Vagina (tissue), 2 donors: Measurements from ENCODE around the gene EDC3. TPM values are rescaled to one million over a fixed set of nuclear protein-coding genes. Genes with fewer than 3 reads are reported as not detected.
"Not testable (repeated sequence)": the region's sequence is repeated elsewhere in the genome, so short reads cannot be mapped to it uniquely, and the experiment has no call there.

ENCODE experiments used
- DNase-seq, 2 donors: peaks; one replicate each; pipeline ENCODE4 v3.0.0-alpha.2; 2017; ENCODE audit errors: extremely low spot score in 2 of 2
- H3K27ac ChIP-seq: fragments of 200-600 bp; sonication (generic); one replicate; pipeline ENCODE4 v1.5.1; 2019
- H3K27me3 ChIP-seq: fragments of 200-600 bp; sonication (generic); one replicate; pipeline ENCODE4 v1.5.1; 2019
- H3K36me3 ChIP-seq, 2 donors: fragments of 200-600 bp; sonication (generic); one replicate each; pipeline ENCODE4 v1.5.1; 2017 to 2019
- H3K4me1 ChIP-seq: fragments of 200-600 bp; sonication (generic); one replicate; pipeline ENCODE4 v1.5.1; 2019
- H3K4me3 ChIP-seq, 2 donors: fragments of 200-600 bp; sonication (generic); 1 replicate in 1 of 2; 2 replicates in 1 of 2; pipeline ENCODE4 v1.5.1; 2016 to 2019
- H3K9me3 ChIP-seq: fragments of 200-600 bp; sonication (generic); one replicate; pipeline ENCODE4 v1.5.1; 2019
- CTCF ChIP-seq, 3 experiments: fragments of 450-650 bp in 2 of 3; fragments of 200-600 bp in 1 of 3; sonication (generic) in 1 of 3; IDR thresholded peaks; one replicate each; pipeline ENCODE4 v1.5.1; 2017 to 2019; ENCODE audit warnings: antibody characterized with exemption in 3 of 3, mild to moderate bottlenecking in 2 of 3, moderate library complexity in 2 of 3
- POLR2A ChIP-seq, 2 donors: fragments of 450-650 bp; IDR thresholded peaks; one replicate each; pipeline ENCODE4 v1.6.1; 2017; ENCODE audit warnings: antibody characterized with exemption in 2 of 2, mild to moderate bottlenecking in 2 of 2, moderate library complexity in 2 of 2
- POLR2AphosphoS5 ChIP-seq, 2 donors: sonication (generic); formaldehyde crosslinking; IDR thresholded peaks; one replicate each; pipeline ENCODE4 v1.9.0; 2017; ENCODE audit warnings: antibody characterized with exemption in 2 of 2, mild to moderate bottlenecking in 2 of 2, low read depth in 1 of 2; ENCODE audit not compliant: insufficient read depth in 1 of 2
- intact Hi-C: fragments of 100-400 bp; cut with DNase I; formaldehyde crosslinking; loops from one replicate; pipeline ENCODE4 v1.15.1; 2023
- total RNA-seq: library from RNA; depleted of rRNA; stranded (reverse); fragments of >200 nt; gene quantifications from one replicate; pipeline ENCODE4 v1.2.3, GENCODE V29; 2016

Gene EDC3
- total RNA-seq, 1 donor from 2014 or later = 23.8 TPM

DNA sequence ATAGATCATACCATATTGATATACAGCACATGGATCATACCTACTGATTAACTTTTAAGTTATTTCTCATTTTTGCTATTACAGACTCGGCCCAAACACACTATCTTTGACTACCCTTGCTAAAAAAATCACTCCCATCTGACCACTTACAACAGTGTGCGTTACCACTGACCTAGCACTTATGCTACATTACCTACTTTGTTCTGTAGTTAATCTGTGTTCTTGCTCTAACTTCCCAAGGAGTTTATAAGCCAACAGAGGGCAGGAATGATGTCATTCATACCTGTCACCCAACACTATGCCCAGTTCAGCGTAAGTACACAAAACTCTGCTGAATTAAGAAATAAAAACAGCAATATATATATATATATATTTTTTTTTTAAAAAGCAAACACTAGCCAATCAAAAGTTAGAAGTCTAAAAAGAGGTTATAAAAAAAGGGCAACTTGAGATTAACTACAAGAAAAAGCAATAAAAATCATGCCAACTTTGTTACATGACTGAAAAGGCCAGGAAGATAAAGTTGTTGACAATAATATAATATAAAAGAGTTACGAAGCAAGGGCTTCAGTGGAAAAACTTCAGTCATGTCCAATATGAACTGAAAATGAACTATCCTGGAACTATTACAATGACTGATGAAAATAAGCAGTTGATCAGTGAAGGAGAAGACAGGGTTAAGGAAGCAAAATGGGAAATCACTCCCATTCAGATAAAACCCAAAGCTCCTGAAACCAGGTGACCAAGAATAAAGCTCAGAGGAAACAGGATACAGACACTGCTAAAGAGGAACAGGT lies 33.6 kb downstream of the EDC3 start:
- TF ChIP-seq CTCF (IDR thresholded peaks at IDR 0.05) = no peak
- Histone ChIP-seq H3K9me3 (no peaks in the 10 kb centered on the region), H3K4me1 (peaks cover 7% of the 10 kb centered on the region), H3K4me3 (no peak overlapping the region), H3K36me3 (no peaks in the 10 kb centered on the region), H3K27me3 (no peaks in the 10 kb centered on the region), H3K27ac (no peak overlapping the region)
- no peak for DNase-seq
- intact Hi-C loops = no loop called here

DNA sequence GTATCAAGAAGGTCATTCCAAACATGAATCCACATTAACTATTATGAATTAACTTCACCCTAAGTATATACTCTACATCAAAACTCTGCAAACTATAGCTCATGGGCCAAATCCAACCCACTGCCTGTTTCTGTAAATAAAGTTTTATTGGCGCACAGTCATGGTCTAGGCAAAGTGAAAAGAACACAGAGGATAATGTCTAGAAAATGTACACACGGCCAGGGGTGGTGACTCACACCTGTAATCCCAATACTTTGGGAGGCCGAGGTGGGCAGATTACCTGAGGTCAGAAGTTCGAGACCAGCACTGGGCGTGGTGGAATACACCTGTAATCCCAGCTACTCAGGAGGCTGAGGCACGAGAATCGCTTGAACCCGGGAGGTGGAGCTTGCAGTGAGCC lies 34.5 kb downstream of the EDC3 start:
- H3K4me3 ChIP-seq, DNase-seq, H3K36me3 ChIP-seq, intact Hi-C loops, H3K4me1 ChIP-seq, H3K27ac ChIP-seq, H3K27me3 ChIP-seq, H3K9me3 ChIP-seq: not testable (repeated sequence)

GRCh38 chr15:74657846-74658245 lies 38.0 kb downstream of the EDC3 start:
- H3K9me3 ChIP-seq = no peaks in the 10 kb centered on the region
- H3K4me3 ChIP-seq = no peak overlapping the region
- no peaks in the 10 kb centered on the region for H3K36me3 ChIP-seq
- H3K27me3 ChIP-seq = no peaks in the 10 kb centered on the region
- no peak for TF ChIP-seq CTCF (IDR thresholded peaks at IDR 0.05)
- no peak for TF ChIP-seq POLR2AphosphoS5 (IDR thresholded peaks at IDR 0.05; ENCODE audit: insufficient read depth in 1 of 2, low read depth in 1 of 2)
- no peak for TF ChIP-seq POLR2A (IDR thresholded peaks at IDR 0.05)
- DNase-seq = no peak
- intact Hi-C loops = no loop called here
- peaks cover 17% of the 10 kb centered on the region for H3K4me1 ChIP-seq
- no peak overlapping the region for H3K27ac ChIP-seq

- Histone ChIP-seq H3K4me1 (peaks cover 20% of the 10 kb centered on the region), H3K27ac (no peak overlapping the region), H3K27me3 (no peaks in the 10 kb centered on the region), H3K9me3 (no peaks in the 10 kb centered on the region), H3K36me3 (no peaks in the 10 kb centered on the region), H3K4me3 (no peak overlapping the region)
- TF ChIP-seq POLR2AphosphoS5 (IDR thresholded peaks at IDR 0.05; ENCODE audit: insufficient read depth in 1 of 2, low read depth in 1 of 2) = no peak
- no peak for DNase-seq
- intact Hi-C loops = no loop called here
Observed at GRCh38 chr15:74656935-74657535, 38.8 kb downstream of the EDC3 start.

- no peak for DNase-seq
- Histone ChIP-seq H3K4me3 (no peak overlapping the region), H3K27me3 (no peaks in the 10 kb centered on the region), H3K36me3 (no peaks in the 10 kb centered on the region), H3K27ac (no peak overlapping the region), H3K9me3 (no peaks in the 10 kb centered on the region), H3K4me1 (peaks cover 20% of the 10 kb centered on the region)
- intact Hi-C loops = no loop called here
- no peak for TF ChIP-seq CTCF (IDR thresholded peaks at IDR 0.05)
- TF ChIP-seq POLR2A (IDR thresholded peaks at IDR 0.05) = no peak
- TF ChIP-seq POLR2AphosphoS5 (IDR thresholded peaks at IDR 0.05; ENCODE audit: insufficient read depth in 1 of 2, low read depth in 1 of 2) = no peak
Observed at GRCh38 chr15:74655424-74655823, 40.4 kb downstream of the EDC3 start.

GRCh38 chr15:74653426-74654102 lies 42.3 kb downstream of the EDC3 start:
- DNase-seq = no peak
- TF ChIP-seq POLR2A (IDR thresholded peaks at IDR 0.05) (no peak), POLR2AphosphoS5 (IDR thresholded peaks at IDR 0.05; ENCODE audit: insufficient read depth in 1 of 2, low read depth in 1 of 2) (no peak), CTCF (IDR thresholded peaks at IDR 0.05) (no peak)
- Histone ChIP-seq H3K36me3 (no peaks in the 10 kb centered on the region), H3K4me3 (no peak overlapping the region), H3K4me1 (peaks cover 20% of the 10 kb centered on the region), H3K9me3 (no peaks in the 10 kb centered on the region), H3K27ac (no peak overlapping the region), H3K27me3 (no peaks in the 10 kb centered on the region)
- intact Hi-C loops = no loop called here
